Fibroblast of the aortic adventitia (primary cell): ENCODE results near the gene SETD7. TPM values are rescaled to one million over a fixed set of nuclear protein-coding genes. Genes with fewer than 3 reads are reported as not detected.

Source experiments
- DNase-seq: peaks from one replicate; pipeline ENCODE4 v3.0.0-alpha.2; 2010; ENCODE audit warnings: low read depth
- H3K4me3 ChIP-seq: 2 replicates; pipeline ENCODE4 v1.5.1; 2011; ENCODE audit warnings: low read depth, mild to moderate bottlenecking, control low read depth, low read length, moderate library complexity
- total RNA-seq: library from RNA; depleted of rRNA; stranded (reverse); fragments of >200 nt; gene quantifications from 2 replicates; pipeline ENCODE4 v1.2.3, GENCODE V29; 2012; ENCODE audit warnings: low replicate concordance
- TF ChIP-seq, protein P1 (sequence below): IDR thresholded peaks from 2 replicates; pipeline ENCODE4 v1.5.1; 2011; ENCODE audit warnings: mild to moderate bottlenecking, low read length, control low read depth, inconsistent platforms; ENCODE audit not compliant: insufficient read depth

The SETD7 gene
- total RNA-seq, 1 donor, result 80.3 TPM

DNA sequence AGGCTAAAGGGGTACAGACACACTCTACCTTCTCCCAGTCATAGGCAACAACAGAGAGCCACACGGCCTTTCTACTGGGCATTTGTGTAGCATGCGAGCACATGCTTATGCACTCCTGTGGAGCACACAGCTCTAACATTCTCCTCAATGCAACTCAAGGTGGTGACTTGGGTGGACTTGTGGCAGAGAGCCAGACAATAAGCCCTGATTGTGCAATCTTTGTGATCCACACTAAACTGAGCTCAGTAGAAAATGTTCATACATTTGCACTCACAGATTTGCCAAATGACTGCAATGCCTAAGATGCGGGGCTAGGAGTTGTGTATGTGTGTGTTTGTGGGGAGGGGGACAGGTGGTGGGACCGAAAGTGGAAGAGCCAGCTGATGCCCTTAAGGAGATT is 31.4 kb upstream of the SETD7 start:
- TF ChIP-seq, protein P1, sequence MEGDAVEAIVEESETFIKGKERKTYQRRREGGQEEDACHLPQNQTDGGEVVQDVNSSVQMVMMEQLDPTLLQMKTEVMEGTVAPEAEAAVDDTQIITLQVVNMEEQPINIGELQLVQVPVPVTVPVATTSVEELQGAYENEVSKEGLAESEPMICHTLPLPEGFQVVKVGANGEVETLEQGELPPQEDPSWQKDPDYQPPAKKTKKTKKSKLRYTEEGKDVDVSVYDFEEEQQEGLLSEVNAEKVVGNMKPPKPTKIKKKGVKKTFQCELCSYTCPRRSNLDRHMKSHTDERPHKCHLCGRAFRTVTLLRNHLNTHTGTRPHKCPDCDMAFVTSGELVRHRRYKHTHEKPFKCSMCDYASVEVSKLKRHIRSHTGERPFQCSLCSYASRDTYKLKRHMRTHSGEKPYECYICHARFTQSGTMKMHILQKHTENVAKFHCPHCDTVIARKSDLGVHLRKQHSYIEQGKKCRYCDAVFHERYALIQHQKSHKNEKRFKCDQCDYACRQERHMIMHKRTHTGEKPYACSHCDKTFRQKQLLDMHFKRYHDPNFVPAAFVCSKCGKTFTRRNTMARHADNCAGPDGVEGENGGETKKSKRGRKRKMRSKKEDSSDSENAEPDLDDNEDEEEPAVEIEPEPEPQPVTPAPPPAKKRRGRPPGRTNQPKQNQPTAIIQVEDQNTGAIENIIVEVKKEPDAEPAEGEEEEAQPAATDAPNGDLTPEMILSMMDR, result no peak
- DNase-seq, result peak; percentile 40

DNA sequence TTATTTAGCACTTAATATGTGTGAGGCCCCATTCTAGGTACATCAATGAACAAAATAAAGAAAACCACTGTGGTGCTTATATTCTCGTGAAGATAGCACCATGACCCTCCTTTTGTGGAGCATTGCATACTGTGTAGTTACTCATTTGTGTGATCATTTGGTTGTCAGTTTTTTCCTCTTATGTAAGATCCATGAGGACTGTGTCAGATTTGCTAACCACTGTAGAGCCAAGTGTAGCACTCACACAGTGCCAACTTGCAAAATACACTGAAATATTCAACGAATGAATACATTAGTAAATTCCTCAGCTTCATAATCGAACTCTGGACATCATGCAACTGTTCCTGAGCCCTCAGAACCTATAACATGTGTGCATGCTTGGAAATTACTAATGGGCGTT is 29.5 kb upstream of the SETD7 start:
- TF ChIP-seq, protein P1, result no peak
- no peak for DNase-seq

More for the DNA sequence above, 31.4 kb upstream of the SETD7 start:
- no peak overlapping the region for H3K4me3 ChIP-seq

DNA sequence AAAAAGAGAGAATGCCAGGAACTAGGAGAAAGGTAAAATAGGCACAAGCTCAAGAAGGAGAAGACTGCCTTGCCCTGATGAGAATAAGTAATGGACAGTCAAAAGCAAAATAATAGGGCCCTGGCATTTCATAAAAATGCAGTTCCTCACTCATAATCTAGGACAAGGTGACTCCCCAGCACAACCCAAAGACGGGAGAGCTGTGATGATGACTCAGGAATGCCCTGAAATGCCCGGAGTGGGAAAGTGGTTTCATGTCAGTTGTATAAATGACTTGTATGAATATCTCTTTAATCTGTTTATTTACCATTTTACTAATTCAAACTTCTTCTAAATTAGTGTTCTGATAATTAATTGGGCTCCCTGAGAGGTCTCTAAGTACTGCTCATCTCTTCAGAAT is 28.8 kb upstream of the SETD7 start:
- TF ChIP-seq, protein P1, result no peak
- no peak for DNase-seq
- no peak overlapping the region for H3K4me3 ChIP-seq

More for the DNA sequence above, 29.5 kb upstream of the SETD7 start:
- no peak overlapping the region for H3K4me3 ChIP-seq

DNA sequence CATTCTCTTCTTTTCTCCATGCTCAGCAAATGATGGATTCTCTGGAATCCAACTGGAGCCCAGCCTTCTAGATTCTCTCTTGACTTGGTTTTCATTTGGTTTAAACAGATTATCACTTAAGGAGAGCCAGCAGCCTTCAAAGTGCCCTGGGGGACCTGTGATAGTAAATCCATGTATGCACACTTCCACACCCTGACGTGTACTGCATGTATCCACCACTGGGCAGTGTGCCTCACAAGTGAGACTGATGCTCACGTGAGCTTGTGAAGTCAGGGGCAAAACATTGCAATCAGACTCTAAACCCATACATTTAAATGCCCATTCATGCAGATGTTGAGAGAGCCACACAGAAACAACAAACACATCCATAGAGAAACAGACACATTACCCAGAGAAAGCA is 28.0 kb upstream of the SETD7 start:
- no peak for DNase-seq
- no peak overlapping the region for H3K4me3 ChIP-seq
- TF ChIP-seq, protein P1, result peak; percentile 2

DNA sequence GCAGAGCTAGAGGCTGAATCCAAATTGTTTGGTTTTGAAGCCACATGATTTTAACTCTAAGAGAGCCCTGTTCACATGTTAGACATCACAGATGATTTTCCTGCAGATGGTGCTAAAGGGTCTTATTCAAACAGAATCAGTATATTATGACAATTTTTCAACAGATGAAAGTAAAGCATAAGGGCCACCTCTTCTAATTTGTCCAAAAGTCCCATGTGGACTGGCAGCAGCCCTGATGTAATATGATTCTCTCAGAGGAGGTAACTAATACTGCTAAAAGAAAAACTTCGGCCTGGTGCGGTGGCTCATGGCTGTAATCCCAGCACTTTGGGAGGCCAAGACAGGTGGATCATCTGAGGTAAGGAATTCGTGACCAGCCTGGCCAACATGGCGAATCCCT is 26.0 kb upstream of the SETD7 start:
- peak; percentile 55 for DNase-seq
- TF ChIP-seq, protein P1, result no peak
- H3K4me3 ChIP-seq, result no peak overlapping the region

DNA sequence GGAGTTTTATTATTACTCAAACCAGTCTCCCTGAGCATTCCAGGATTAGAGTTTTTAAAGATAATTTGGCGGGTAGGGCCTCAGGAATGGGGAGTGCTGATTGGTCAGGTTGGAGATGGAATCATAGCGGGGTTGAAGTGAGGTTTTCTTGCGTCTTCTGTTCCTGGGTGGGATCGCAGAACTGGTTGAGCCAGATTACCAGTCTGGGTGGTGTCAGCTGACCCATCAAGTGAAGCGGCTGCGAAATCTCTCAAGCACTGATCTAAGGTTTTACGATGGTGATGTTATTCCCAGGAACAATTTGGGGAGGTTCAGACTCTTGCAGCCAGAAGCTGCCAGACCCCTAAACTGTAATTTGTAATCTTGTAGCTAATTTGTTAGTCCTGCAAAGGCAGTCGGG is 25.1 kb upstream of the SETD7 start:
- no peak overlapping the region for H3K4me3 ChIP-seq
- DNase-seq, result no peak

DNA sequence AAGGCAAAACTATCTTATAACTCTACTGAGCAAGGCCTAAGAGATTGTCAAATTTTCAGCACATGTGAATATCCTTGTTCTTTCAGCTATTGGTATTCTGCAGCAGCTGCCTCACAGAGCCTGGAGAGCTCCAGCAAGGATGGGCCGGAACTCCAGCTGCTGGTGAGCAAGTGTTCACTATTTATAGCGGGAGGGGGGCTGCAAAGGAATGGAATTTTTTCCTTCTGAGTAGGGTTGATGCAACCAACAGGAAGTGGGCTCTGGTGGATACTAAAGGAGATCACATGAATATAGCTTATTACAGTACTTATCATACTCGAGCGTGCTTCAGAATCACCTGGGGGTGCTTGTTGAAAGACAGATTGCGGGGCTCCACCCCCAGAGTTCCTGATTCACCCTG is 20.2 kb upstream of the SETD7 start:
- H3K4me3 ChIP-seq, result no peak overlapping the region
- DNase-seq, result no peak
- TF ChIP-seq, protein P1, result no peak

More for the DNA sequence above, 25.1 kb upstream of the SETD7 start:
- TF ChIP-seq, protein P1, result no peak
